Measurements from ENCODE around the gene ATP8B2.
"Not testable (repeated sequence)": the region's sequence is repeated elsewhere in the genome, so short reads cannot be mapped to it uniquely, and the experiment has no call there.

ATP8B2 gene

DNA sequence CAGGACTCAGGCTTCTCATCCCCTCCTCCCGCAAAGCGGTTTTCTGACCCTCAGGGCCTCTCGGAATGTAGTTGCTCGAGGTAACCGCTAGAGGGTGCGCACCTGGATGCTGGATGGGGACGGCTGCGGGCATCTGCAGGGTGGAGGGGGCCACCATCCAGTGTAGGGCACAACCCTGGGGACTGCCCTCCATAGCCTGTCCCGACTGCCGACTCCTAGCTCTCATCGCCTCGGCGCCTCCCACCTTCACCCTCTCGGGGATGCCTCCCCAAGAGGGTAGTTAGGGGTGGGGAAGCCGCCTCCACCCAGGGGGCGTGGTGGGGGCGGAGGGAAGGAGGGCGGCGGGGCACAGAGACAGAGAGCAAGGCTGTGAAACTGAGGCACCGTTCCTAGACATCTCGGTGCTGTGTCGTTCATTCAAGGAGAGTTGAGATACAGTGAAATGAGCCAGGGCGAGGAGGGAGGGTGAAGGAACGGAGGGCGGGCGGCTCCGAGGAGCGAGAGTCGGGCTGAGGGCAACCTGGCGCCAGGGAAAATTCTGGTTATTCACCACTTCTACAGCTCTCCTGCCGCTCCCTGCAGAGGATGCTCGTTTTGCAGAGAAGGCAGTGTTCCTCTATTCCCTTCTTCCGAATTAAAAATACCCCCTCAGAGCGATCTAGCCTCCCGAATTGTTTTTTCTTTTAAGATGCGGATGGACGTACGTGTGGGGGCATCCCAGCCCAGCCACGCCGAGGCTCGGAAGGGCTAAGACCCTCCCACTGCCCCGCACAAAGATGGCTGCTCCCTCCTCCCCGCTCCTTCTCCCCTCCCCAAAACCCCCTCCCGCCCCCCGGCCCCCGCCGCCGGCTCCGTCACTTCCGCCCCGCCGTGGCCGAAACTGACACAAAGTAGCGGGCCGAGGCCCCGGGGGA lies at the start of gene ATP8B2:
Gene ATP8B2 (plus strand): TSS at position 857 of the 914 bp plus-strand sequence. CDS start 2,617 bp downstream, outside the sequence.
- peak; percentile 83 for DNase-seq

- no peak for DNase-seq
Observed at GRCh38 chr1:154276797-154277196, 48.5 kb upstream of the ATP8B2 start.

DNA sequence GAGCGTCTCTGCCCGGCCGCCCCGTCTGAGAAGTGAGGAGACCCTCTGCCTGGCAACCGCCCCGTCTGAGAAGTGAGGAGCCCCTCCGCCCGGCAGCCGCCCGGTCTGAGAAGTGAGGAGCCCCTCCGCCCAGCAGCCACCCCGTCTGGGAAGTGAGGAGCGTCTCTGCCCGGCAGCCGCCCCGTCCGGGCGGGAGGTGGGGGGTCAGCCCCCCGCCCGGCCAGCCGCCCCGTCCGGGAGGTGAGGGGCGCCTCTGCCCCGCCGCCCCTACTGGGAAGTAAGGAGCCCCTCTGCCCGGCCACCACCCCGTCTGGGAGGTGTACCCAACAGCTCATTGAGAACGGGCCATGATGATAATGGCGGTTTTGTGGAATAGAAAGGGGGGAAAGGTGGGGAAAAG lies 37.7 kb upstream of the ATP8B2 start:
- DNase-seq: not testable (repeated sequence)

DNA sequence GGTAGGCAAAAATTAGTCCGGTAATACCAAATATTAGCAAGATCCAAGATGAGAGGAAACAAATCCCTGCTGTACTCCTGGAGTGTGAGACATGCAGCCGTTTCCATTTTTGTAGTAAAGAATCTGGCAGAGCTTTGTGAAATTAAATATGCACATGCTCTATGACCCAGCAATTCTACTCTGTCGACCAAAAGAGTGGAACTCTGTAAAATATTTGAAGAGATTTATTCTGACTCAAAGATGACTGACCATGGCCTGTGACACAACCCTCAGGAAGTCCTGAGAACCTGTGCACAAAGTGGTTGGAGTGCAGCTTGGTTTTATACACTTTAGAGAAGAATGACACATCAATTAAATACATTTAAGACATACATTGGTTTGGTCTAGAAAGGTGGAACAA lies 36.7 kb upstream of the ATP8B2 start:
- no peak for DNase-seq

- DNase-seq: no peak
Observed at GRCh38 chr1:154290921-154291320, 34.4 kb upstream of the ATP8B2 start.

- no peak for DNase-seq
Observed at GRCh38 chr1:154295408-154296235, 29.7 kb upstream of the ATP8B2 start.

- no peak for DNase-seq
Observed at GRCh38 chr1:154301582-154301981, 23.7 kb upstream of the ATP8B2 start.

- DNase-seq: no peak
Observed at GRCh38 chr1:154304664-154305337, 20.5 kb upstream of the ATP8B2 start.

GRCh38 chr1:154306151-154306550 lies 19.2 kb upstream of the ATP8B2 start:
- DNase-seq: no peak

DNA sequence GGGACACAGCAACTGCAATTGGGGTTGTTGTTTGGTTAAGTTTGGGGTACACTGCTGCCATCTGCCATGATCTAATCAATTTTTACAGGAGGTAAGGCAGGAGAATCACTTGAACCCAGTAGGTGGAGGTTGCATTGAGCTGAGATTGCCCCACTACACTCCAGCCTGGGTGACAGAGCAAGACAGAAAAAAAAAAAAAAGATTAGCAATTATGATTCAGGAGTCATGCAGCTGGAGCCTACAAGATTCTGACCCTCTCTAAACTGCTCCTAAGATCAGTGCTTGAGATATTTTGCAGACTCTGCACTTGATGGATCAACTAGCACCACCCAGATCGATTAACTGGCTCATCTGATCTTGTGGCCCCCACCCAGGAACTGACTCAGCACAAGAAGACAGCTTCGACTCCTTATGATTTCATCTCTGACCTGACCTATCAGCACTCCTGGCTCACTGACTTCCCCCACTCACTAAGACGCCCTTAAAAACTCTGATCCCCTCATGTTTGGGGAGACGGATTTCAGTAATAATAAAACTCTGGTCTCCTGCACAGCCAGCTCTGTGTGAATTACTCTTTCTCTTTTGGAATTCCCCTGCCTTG lies 17.6 kb upstream of the ATP8B2 start:
- DNase-seq: not testable (repeated sequence)

DNA sequence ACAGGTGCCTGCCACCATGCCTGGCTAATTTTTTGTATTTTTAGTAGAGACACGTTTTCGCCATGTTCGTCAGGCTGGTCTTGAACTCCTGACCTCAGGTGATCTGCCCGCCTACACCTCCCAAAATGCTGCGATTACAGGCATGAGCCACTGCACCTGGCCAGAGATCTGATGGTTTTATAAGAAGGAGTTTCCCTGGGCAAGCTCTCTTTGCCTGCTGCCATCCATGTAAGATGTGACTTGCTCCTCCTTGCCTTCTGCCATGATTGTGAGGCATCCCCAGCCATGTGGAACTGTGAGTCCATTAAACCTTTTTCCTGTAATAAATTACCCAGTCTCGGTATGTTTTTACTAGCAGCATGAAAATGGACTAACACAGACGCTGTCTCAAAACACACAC lies 16.2 kb upstream of the ATP8B2 start:
- DNase-seq: not testable (repeated sequence)

- not testable (repeated sequence) for DNase-seq
Observed at GRCh38 chr1:154312229-154313065, 12.9 kb upstream of the ATP8B2 start.

DNA sequence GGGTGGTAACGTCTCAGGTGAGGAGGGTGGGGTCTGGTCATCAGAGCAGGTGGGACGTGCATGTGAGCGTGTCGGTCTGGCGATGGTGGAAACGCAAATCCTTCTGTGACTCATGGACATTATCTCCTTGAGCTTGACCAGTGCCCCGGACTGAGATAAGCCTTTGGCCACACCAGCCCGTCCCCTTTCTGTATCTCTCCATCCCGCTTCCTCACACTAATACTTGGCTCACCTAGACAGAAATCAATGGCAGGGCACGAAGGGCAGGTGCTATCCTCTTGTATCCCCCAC lies 12.3 kb upstream of the ATP8B2 start:
- no peak for DNase-seq

DNA sequence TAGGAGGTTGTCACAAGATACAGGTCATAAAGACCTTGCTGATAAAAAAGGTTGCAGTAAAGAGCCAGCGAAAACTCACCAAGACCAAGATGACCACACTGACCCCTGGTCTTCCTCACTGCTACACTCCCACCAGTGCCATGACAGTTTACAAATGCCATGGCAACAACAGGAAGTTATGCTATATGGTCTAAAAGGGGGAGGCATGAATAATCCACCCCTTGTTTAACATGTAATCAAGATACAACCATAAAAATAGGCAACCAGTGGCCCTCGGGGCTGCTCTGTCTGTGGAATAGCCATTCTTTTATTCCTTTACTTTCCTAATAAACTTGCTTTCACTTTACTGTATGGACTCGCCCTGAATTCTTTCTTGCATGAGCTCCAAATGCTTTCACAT lies 11.1 kb upstream of the ATP8B2 start:
- not testable (repeated sequence) for DNase-seq

DNA sequence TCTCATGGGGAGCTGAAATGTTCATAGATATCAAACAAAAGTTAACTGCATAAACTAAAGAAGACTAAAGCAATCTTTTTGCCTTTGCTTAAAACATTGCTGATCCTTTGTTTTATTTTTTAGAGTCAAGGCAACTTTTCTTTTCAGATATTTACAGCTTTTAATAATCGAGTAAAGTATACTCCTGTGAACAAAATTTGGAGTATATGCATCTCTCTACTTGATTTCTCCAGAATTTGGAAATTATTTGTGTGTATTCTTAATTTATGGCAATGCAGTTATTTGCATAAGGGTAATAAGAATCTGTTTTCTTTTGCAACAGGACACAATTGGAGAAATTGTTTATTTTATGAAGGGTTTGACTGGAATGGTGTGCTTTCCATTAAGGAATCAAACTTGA lies 8.6 kb upstream of the ATP8B2 start:
- DNase-seq: no peak

GRCh38 chr1:154318386-154318785 lies 6.9 kb upstream of the ATP8B2 start:
- no peak for DNase-seq

DNA sequence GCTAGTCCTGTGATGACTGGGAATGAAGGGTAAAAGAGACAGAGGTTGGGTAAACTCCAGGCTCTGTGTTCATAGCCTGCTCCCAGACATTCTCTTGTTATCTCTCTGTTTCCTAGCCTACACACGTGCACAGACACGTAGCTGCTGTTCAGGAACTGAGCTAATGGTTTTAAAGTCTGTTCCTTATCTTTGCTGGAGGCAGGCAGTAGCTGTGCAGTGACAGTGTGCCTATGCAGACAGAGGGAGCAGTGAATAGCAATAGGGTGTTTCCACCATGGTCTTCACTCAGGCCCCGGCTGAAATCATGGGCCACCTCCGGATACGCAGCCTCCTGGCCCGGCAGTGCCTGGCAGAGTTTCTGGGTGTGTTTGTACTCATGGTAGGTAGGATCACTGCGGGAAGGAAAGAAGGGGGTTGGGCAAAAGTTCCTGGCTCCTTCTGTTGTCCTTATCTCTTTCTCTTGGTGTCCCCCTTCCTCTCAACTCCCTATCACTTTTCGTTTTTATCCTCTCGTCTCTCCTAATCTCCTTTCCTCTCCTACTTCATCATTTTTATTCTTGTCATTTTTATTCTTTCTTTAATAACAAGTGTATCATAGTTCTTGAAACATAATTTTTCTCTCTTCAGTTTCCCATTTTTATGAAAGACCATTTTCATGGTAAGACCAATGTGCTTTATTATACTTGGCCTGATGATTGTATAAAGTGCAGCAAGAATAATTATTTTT lies 4.3 kb upstream of the ATP8B2 start, which contains the start of gene AQP10:
Gene AQP10 (plus strand): TSS at position 212 of the 727 bp plus-strand sequence. CDS start 63 bp downstream, at position 275.
- DNase-seq: no peak

DNA sequence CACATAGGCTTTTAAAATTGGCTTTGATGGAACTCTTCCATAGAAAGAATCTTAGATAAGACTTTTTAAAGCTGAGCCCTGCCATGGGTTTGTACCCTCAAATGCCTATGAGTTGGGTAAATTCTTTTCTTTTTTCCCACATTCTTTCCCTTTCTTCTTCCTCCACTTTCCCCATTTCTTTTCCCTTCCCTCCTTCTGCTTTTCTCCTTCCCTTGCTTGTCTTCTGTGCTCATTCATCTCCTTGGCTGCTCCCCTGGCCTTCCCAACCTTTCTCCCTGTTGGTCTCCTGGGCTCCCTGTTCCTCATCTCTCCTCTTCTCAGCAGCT lies 3.8 kb upstream of the ATP8B2 start:
- not testable (repeated sequence) for DNase-seq

DNA sequence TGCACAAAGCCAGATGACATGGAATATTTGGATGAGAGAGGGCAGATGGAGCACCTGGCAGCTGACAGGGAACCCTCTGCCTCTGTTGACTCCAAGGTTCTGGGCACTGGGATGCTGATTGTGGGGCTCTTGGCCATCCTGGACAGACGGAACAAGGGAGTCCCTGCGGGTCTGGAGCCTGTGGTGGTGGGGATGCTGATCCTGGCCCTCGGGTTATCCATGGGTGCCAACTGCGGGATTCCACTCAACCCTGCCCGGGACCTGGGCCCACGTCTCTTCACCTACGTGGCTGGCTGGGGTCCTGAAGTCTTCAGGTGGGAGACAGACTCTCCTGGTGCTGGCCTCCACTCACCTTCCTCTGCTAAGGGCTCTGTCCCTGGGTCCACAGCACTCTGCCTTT lies 1.8 kb upstream of the ATP8B2 start:
- DNase-seq: no peak

- no peak for DNase-seq
Observed at GRCh38 chr1:154324241-154324640, 1.1 kb upstream of the ATP8B2 start.

All from CD4-positive, alpha-beta T cell treated with Interleukin-15 for 1 hour (primary cell).